ENCODE measurements around the gene GBP2.
"Not testable (repeated sequence)": the region's sequence is repeated elsewhere in the genome, so short reads cannot be mapped to it uniquely, and the experiment has no call there.

Gene GBP2

DNA sequence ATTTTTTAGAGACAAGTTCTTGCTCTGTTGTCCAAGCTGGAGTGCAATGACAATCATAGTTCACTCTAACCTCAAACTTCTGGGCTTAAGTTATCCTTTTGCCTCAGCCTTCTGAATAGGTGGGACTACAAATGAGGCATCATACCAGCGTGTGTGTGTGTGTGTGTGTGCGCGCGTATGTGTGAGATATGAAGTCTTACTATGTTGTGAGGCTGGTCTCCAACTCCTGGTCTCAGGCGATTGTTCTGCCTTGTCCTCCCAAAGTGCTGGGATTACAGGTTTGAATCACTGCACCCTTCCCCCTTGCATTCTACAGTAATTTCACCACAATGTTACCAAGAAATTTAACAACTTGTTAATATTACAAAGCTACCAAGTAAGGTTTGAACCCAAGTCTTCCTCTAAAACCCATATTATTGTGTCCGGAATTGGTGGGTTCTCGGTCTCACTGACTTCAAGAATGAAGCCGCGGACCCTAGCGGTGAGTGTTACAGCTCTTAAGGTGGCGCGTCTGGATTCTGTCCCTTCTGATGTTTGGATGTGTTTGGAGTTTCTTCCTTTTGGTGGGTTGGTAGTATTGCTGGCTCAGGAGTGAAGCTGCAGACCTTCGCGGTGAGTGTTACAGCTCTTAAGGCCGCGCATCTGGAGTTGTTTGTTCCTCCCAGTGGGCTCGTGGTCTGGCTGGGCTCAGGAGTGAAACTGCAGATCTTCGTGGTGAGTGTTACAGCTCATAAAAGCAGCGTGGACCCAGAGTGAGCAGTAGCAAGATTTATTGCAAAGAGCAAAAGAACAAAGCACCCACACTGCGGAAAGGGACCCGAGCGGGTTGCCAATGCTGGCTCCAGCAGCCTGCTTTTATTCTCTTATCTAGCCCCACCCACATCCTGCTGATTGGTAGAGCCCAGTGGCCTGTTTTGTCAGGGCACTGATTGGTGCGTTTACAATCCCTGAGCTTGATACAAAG is 970 bp upstream of the GBP2 start:
- not testable (repeated sequence) for DNase-seq

- no peak for DNase-seq
Measured at GRCh38 chr1:89125240-89125912, 538 bp downstream of the GBP2 start.

- no peak for DNase-seq
Measured at GRCh38 chr1:89121641-89122040, 4.3 kb downstream of the GBP2 start.

DNA sequence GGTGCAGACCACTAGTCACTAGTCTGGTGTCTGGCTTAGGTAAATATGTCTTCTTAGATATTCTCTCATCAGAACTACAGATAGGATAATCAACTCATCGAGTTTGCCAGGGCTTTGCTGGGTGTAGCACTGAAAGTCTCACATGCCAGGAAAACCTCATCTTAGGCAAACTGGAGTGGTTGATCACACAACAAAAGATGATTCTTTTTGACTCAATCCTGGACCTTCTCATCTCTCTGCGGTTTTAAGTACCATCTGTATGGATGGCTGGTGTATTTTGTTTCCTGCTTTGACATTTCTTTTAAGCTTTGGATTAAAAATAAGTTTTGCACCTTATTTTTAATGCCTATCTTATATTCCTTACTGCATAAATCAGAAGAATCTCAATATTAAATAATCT is 11.3 kb downstream of the GBP2 start:
- no peak for DNase-seq

DNA sequence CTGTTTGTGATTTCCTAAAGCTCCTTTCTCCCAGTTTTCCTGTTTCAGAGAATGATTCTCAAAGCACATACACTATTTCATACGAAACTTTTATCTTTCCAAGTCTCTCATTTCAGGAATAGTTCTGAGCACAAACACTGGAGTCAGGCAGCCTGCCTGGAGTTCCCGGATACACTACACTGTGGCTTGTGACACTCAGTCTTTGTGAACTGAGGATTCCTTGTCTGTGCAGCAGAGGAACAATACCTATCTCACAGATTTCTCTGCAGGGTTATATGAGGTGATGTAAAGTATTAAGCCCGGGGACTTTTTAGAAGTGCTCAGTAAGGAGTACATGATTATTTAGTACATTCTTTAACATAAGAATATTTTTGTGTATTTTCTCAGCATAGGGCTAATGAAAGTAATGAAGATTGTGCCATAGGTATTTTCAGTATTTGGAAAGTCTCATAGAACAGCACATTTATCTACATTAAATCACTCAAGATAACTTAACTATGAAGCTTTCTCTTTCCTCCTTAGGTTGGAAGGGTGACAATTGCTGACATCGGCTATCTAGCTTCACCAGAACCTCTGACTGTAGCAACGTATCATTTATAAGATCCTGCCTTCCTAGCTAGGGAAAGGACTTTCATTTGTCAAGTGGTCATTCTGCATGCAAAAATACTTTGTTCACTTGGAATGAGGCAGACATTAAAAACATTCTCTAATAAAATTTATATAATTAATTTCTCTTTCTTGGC is 12.9 kb downstream of the GBP2 start:
- DNase-seq, result no peak

DNA sequence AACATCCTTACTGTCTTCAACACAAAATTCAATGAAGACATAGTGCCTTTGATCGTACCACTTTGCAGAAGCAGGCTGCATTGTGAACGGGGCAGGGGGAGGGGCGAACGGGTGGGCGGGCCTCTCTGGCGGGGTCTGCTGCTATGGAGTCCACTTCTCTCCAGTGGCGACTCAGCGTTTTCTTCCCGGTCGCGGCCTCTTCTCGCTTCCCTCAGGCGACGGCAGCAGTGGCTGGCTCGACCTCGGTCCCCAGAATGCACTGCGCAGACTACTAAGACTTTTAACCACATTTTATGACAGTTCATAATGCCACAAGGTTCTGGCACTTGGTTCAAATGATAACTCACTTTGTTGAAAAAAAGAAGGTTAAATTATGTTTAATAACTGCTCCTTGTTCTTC is 21.2 kb downstream of the GBP2 start:
- no peak for DNase-seq

GRCh38 chr1:89104147-89104546 is 21.8 kb downstream of the GBP2 start:
- DNase-seq, result no peak

DNA sequence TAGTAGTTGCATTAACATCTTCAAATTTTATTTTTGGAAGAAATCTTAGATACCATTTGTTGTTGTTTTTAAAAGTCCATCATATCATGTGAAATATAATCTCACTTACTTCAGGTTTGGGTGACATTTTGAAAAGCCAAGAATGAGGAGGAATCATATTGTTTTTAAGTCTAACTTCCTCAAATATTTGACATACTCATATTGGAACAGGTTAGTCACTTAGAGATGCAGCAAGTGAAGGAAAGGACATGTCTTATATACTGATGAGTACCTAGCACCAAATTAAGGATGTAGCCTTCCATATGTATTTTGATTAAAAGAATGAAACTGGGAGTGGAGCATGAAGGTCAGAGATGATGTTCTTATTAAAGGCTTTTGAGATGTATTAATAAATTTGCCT is 23.9 kb downstream of the GBP2 start:
- no peak for DNase-seq

DNA sequence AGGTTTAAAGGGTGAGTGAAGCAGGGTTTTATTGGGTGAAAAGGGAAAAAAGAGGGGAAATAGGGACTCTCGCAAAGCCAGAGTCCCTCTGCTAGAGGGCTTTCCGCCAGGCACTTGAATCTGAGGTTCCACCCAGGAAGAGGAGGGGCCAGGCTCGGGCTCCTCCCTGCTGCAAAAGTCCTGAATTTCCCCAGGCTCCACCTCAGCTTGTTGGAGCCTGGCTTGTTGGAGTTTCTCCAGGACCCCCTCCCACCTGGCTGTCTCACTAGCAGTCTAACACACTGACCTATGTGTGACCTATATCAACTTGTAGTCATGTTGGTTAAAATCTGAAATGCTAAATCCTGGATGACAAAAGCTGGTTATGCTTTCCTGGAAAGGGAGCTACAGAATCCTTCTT is 25.5 kb downstream of the GBP2 start:
- no peak for DNase-seq

DNA sequence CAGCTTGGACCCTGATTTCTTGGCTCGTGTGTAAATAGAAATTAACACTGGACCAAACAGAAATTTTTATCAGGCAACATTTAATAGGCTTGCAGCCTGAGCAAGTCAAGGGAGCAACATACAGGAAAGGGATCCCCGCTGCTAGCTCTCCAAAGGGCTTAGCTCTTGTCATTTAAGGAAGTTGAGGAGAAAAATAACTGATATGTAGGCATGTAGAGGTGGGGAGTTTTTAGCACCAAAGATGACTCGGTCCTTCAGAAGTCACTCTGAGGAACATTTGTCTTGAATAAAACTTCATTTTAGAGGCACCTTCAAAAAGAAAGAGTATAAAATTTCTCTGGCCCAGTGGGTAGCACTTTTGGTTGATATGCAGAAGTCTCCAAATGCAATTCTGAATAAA is 27.1 kb downstream of the GBP2 start:
- no peak for DNase-seq

DNA sequence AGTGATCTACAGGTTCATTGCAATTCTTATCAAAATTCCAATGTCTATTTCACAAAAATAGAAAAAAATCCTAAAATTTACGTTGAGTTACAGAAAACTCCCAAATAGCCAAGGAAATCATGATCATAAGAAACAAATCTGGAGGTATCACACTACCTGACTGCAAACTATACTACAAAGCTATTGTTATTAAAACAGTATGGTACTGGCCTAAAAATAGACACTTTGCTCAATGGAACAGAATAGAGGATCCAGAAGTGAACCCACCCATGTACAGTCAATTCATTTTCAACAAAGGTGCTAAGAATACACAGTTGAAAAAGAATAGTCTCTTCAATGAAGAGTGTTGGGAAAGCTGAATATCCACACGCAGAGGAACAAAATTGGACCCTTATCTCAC is 30.2 kb downstream of the GBP2 start:
- DNase-seq, result no peak

GRCh38 chr1:89089962-89090361 is 36.0 kb downstream of the GBP2 start:
- no peak for DNase-seq

- no peak for DNase-seq
Measured at GRCh38 chr1:89088572-89088971, 37.3 kb downstream of the GBP2 start.

- DNase-seq, result no peak
Measured at GRCh38 chr1:89087241-89087640, 38.7 kb downstream of the GBP2 start.

GRCh38 chr1:89085781-89086180 is 40.1 kb downstream of the GBP2 start:
- DNase-seq, result no peak

DNA sequence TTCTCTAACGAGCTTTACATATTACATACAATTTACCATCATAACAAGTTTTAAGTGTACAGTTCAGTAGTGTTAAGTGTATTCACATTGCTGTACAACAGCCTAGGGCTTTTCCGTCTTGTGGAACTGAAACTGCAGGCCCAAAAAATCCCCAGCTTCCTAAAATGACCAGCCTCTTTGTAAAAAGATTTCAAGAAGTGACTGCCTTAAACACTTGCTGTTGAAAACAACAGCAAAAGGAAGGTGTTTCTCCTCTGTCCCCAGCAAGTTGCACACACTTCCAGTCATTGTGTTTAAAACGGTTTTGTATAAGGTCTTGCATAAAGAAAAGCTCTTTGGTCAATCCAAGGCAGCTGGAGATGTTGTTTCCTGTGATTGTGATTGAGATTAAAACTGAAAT is 44.9 kb downstream of the GBP2 start:
- no peak for DNase-seq

DNA sequence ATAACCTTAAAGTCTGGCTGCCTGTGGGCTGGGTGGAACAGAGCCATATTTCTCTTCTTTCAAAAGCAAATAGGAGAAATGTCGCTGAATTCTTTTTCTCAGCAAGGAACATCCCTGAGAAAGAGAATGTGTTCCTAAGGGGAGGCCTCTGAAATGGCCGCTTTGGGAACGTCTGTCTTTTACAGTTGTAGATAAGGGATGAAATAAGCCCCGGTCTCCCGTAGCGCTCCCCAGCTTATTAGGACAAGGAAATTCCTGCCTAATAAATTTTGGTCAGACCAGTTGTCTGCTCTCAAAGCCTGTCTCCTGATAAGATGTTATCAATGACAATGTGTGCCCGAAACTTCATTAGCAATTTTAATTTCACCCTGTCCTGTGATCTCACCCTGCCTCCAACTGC is 45.8 kb downstream of the GBP2 start:
- not testable (repeated sequence) for DNase-seq

- not testable (repeated sequence) for DNase-seq
Measured at GRCh38 chr1:89072466-89073065, 53.3 kb downstream of the GBP2 start.

DNA sequence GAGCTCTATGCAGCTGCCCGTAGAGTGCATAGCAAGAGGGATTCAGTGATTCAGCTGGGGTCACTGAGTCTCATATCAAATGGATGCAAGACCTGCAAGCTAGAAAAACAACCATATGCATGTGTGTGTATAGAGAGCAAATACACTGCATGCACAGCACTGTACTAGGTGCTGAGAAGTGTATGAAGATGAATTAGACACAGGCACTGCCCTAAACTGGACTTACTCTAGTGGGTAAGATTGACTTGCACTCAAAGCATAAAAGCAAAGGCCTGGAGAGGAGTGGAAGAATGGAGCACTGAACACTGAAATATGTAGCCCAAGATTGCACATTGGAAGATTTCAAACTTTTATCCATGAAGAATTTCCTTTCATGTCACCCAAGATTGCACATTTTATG is 55.4 kb downstream of the GBP2 start:
- no peak for DNase-seq

DNA sequence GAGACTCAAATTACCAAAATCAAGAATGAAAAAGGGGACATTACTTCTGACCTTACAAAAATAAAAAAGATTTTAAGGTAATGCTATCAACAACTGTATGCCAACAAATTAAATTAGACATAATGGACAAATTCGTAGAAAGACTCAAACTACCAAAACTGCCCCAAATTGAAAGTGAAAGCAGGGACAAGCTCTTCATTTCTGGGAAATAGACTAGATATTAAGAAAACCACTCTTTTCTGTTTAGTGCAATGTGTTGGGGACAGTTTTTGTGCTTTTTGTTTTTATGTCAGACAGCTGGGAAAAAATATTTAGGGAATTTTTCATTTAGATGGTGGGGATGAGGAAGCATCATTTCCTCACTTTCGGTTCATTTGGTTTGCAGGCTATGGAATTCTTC is 56.0 kb downstream of the GBP2 start:
- no peak for DNase-seq

- no peak for DNase-seq
Measured at GRCh38 chr1:89068291-89068690, 57.6 kb downstream of the GBP2 start.

DNA sequence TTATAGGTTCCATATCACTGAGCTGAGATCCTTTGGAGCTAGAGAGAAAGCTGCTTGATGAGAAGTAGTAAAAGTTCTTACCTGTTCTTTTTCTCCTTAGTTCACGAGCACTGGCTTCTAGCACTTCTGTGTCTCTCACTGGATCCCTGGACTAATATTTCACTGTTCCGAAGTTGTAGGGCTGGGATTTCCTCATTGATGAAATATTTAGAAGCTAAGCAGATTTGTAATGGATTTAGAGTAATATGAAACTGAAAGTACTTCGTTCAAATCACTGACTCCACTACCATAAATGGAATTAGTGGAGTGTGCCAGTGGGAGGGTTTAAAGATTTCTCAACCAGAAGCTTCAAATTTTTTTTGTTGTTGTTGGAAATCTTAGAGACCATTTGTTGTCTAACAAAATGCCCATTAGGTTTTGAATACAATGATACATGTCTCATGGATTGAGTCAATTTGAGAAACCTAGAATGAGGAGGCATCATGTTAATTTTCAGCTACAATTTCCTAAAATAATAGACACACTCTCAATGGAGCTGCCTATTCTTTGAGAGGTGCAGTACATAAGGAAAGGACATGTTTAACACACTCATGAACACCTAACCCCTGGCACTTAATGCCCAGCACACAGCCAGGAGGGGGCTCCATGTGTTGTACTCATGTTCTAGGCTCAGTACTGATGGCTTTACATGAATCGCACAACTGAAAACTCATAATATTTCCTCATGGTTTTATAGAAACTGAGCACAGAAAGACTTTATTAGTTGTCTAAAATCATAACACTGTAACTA is 60.6 kb downstream of the GBP2 start, which contains the start of gene GBP1:
Gene GBP1, minus strand, starts transcription at position 130 of the 790 bp plus-strand sequence. CDS start 1,974 bp downstream, outside the sequence.
- DNase-seq, result no peak
